EH (cell line): ENCODE results near the gene IFITM10.
A peak's percentile ranks its signal among the peaks of the same experiment; 100 is the strongest.

Experiments
- DNase-seq: peaks from one replicate; pipeline ENCODE4 v3.0.0-alpha.2; 2015; ENCODE audit warnings: low read depth

The IFITM10 gene

DNA sequence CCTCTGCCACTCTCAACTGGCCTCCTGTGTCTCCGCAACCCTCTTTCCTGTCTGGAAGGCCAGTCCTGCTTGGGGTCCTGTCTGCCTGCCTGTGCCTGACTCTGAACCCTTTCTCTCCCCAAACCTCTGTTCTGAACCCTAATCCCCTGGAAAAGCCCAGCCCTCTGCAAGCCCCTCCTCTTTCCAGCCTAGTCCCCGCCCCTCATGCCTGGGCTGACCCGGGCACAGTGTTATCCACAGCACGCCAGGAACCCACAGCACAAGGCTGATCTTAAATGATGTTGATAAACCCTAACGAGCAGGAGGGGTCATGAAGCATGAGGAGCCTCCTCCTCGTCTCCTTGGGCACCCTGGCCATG is at the start of gene IFITM10:
Gene IFITM10 (minus strand): TSS at position 115 of the 359 bp plus-strand sequence. CDS start 153 bp downstream, outside the sequence.
- DNase-seq = peak; percentile 19

DNA sequence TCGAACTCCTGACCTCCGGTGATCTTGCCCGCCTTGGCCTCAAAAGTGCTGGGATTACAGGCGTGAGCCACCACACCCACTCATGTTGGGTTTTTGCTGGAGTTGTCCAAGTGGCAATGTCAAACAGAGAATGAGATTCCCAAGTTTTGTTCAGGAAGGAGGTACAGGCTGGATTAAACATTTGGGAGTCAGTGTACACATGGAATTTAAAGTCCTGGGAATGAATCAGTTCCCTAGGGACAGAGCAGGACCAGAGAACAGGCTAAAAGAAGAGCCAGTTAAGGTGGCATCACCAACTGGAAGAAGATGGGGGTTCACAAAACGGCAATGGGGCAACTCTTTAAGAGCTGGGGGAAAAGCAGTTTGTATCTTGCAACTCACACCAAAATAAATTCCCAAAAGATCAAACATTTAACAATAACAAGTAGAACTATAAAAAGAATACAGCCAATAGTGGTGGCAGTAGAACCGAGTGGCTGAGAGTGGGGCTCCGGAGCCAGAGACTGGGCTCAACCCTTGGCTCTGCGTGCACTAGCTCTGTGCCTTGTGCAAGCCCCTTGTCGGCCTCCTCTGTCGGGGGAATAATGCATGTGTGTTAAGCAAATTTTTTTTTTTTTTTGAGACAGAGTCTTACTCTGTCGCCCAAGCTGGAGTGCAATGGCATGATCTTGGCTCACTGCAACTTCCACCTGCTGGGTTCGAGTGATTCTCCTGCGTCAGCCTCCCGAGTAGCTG is 47.2 kb upstream of the IFITM10 start:
- DNase-seq = no peak

DNA sequence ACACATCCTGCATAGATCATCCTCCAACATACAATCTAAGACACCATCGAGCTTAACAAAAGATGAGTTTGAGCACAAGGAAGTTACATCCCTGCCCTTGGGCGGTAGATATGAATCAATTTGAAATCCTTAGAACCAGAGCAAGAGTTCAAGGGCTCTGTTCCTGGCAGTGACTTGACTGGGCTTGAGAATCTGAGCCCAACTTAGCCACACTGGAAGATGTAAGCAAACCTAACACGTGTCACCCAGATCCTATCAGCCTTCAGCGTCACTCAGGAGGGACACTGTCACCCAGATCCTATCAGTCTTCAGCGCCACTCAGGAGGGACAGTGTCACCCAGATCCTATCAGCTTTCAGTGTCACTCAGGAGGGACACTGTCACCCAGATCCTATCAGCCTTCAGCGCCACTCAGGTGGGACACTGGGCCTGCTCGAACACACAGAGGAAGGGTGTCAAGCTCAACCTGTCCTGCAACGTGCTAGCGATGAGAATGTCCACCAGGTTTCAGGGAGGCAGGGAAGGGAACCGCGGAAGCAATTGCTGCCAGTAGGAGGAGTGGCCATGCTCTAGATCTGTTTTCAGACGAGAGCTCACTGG is 46.1 kb upstream of the IFITM10 start:
- no peak for DNase-seq

DNA sequence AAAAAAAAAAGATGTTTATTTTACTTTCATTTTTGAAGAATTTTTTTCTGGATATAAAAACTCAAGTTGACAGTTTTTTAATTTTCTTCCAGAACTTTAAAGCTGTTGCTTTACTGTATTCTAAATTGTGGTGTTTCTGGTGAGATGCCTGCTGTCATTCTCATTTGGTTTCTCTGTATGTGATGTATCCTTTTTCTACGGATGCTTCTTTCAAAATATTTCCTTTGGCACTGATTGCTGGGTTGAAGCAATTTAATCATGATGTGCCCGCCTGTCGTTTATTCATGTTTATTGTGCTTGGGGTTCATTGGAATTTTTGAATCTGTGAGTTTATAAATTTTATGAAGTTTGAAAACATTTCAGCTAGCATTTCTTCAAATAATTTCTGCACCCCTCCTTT is 42.7 kb upstream of the IFITM10 start:
- peak; percentile 14 for DNase-seq

DNA sequence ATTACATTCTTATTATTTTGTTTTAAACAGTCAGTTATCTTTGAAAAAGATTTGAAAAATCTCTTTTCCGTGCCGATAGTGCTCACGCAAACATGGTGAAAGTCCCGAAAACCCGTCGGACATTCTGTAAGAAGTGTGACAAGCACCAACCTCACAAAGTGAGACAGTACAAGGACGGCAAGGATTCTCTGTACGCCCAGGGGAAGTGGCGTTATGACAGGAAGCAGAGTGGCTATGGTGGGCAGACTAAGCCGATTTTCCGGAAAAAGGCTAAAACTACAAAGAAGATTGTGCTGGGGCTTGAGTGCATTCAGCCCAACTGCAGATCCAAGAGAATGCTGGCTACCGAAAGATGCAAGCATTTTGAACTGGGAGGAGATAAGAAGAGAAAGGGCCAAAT is 42.1 kb upstream of the IFITM10 start:
- no peak for DNase-seq

DNA sequence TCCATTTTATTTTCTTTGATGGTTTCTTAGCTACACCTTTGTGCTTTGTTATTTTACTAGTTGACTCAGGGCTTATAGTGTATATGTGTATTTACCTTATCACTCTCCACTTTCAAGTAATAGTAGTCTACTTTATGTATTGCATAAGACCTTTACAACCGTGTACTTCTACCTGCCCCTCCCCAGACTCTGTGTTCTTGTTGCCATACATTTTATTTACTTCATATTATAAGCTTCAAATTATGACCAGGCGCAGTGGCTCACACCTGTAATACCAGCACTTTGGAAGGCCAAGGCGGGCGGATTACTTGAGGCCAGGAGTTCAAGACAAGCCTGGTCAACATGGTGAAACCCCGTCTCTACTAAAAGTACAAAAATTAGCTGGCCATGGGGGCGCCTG is 41.5 kb upstream of the IFITM10 start:
- no peak for DNase-seq

DNA sequence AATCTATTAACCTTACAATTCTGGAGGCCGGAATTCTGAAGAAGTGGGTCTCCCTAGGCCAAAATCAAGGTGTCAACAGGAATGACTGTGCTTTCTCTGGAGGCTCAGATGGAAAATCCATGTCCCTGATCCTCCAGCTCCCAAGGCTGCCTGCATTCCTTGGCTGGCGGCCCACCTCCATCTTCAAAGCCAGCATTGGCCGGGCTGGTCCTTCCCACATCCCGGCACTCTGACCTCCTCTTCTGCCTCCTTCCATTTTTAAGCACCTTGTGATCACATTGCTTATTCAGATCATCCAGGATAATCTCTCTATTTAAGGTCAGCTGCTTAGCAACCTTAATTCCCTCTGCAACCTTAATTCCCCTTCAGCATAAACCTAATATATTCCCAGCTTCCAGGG is 36.1 kb upstream of the IFITM10 start:
- no peak for DNase-seq

DNA sequence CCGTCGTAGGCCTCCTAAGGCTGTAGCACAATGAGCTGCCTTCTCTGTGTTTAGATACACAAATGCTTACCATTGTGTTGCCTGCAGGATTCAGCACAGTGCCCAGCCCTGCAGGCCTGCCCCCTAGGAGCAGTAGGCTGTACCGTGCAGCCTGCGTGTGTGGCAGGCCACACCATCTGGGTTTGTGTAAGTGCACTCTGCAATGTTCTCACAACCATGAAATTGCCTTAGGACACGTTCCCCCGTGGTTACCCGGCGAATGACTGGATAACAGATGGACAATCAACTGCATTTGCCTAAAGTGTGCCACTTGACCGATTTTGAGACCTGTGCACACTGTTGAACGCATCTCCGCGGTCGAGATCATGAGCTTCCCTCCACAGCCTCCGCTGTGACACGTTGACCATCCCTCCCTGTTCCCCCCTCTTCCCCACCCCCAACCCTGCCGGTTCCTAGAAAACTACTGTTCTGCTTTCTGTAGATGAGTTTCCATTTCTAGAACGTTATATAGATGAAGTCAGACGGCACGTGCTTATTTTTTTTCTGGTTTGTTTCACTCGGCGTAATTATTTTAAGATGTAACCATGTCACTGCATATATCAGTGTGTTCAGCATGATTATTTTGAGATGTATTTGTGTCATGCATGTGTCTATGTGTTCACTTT is 35.5 kb upstream of the IFITM10 start:
- peak; percentile 30 for DNase-seq

DNA sequence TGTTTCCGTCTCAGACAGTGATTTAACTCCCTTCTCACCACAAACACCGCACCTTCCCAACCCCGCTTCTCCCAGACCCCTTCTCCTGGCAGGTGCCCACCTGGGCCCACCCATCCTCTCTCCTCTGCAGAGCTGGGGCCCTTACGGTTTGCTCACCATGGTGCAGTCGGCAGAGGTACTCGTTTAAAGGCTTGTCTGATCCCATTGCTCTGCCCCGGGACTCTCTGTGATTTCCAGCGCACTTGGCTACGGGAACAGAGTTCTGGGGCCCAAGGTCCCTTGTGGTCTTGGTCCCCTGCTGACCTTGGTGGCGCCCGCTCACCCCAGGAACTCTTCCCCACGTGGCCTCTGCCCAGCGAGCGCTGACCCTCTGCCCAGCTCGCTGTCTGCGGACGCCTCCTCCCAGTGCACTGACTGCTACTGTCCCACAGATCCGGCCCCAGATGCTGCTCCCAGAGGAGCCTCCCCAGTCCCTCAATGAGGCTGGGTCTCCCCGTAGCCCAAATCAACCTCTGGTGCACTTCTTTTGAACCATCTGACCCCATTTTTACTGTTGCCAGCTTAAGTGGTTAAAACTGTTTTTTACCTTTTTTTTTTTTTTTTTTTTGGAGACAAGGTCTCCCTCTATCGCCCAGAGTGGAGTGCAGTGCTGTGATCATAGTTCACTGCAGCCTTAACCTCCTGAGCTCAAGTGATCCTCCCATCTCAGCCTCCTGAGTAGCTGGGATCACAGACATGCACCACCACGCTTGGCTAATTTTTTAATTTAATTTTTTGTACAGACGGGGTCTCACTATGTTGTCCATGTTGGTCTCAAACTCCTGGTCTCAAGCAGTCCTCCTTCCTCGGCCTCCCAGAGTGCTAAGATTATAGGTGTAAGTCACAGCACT is 34.6 kb upstream of the IFITM10 start:
- DNase-seq = no peak

DNA sequence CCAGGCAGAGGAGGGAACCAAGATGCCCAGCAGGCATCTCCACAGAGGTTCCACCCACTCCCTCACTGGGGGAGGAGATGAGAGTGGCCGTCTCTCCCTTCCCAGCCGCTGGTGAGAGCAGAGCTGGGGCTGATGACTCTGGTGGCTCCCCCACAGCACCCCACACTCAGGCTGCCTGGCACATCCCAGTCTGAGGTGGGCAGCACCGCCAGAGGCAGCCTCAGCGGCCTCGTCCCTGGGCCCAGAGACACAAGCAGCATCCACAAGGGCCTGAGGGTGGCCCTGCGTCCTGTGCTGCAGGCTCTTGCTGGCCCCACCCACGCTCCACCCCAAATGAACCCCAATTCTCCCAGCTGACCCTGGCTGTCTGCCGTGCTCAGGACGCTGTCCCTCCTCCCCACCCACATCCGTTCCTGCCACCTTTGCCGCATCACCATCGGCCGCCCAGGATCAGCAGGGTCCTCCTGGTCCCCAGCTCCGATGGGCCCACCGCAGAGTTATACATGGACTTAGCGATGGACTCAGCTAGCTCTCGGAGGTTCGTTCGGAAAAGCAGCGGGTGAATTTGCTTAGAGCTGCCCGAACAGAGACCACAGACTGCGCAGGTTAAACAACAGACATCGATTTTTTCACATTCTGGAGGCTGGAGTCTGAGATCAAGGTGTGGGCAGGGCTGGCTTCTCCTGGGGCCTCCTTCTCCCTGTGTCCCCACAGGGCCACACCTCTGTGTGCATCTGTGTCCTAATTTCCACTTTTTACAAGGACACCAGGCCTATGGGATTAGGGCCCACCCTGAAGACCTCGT is 33.5 kb upstream of the IFITM10 start:
- no peak for DNase-seq

DNA sequence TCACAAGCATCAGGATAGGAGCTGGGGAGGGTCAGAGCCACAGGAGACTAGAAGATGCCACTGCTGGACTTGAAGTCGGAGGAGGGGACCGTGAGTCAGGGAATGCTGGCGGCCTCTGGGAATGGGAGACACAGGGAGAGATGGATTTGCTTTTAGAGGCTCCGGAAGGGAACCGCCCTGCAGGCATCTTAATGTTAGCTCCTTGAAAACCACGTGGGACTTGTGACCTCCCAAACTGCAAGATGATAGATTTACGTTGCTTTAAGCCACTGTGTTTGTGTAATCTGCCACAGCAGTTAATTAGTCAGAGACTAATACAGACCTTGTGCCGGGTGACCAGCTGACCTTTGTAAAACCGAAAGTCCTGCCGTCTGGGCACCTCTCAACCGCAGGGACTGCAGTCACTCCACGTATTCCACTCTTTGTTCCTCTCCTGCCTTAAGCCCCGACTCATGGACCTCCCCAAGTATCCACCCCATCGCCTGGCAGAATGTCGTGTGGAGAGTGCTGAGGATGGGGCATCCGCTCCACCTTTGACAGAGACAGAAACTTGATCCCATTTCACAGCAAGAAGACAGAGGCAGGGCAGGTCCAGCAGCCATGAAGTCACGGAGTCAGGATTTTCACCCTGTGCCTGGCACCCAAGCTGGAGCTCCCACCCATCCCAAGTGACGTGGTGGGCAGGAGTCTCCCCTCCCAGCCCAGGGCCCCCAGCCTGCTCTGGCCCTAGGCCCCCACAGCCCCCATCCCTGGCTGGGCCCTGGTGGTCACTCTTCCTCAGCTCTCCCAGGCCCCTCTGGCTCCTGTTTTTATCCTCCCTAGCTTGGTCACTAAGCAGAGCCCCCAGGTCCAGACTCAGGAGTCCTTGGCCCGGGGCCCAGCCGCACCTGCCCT is 32.7 kb upstream of the IFITM10 start:
- peak; percentile 73 for DNase-seq

DNA sequence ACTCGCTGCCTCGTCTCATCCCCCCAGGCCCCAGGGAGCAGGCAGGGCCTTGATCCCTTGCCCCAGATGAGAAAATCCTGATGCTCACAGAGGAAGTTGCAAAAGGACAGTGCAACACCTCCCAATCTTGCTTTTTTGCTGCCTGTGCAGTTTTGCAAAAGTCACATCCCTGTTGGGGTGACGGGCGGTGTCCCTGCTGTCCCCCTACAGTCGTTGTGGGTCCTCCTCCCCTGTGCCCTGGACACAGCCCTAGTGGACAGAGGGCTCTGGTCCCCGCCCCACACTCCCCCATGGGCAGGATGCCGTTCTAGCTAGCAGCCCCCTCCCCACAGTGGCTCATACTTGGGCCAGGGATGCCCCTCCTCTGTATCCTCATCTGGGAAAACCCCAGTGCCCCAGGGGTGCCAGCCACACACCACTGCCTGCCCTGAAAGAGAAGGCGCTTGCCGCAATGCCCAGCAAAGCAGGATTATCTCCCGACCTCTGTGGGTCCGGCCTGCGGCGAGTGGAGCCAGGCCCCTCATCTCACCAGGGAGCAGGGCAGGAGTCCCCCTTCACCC is 31.7 kb upstream of the IFITM10 start:
- DNase-seq = no peak

DNA sequence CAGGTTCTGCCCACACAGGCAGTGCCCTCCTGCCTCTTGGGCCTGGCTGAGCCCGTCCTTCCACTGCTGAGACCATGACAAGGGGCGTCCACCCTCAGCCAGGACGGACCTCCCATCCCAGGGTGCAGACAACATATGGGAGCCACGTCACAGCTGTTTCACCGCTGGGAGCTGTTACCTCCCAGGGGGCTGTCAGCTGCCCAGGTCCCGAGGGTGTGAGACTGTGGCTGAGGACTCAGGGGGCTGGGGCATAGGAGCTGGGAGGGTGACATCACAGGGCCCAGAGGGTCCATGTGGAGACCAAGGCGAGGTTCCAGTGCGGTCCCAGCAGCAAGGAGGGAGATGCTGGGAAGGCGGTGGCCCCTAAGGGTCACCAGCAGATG is 31.2 kb upstream of the IFITM10 start:
- no peak for DNase-seq

DNA sequence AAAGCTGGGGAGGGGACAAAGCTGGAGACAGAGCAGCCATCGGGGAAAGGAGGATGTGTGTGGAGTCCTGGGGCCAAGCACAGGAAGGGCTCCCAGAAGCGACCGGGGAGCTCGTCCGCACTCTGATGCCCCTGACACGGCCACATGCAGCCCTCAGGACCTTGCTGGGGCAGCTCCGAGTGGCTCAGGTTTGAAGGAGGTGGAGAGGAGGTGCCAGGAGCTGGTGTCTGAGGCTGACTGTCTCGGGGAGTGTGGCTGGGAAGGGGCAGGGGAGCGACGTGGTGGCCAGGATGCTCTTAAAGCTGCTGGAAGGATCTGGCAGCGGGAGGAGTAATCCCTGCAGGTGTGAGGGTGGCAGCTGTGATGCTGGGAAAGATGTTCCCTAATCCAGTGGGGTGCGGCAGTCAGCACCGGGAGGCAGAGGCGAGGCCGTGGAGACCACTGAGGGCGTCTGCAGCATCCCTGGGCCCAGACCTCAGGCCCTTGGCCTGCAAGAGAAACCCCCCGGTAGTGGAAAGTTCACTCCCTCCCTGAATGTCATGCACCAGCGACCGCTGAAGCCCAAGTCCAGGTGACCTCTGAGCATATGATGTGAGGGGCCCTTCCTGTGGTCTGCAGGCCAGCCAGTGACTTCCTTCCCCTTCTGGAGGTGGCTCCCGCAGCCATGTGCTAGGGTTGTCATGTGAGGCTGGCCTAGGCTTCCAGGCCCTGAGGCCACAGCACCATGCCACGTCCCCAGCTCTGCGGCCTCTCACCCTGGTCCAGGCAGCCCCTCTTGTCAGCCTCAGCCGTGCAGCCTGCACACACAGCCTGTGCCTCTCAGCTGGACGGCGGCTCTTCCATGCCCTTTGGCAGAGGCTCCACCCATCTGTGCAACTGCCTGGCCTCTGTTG is 30.6 kb upstream of the IFITM10 start:
- no peak for DNase-seq

DNA sequence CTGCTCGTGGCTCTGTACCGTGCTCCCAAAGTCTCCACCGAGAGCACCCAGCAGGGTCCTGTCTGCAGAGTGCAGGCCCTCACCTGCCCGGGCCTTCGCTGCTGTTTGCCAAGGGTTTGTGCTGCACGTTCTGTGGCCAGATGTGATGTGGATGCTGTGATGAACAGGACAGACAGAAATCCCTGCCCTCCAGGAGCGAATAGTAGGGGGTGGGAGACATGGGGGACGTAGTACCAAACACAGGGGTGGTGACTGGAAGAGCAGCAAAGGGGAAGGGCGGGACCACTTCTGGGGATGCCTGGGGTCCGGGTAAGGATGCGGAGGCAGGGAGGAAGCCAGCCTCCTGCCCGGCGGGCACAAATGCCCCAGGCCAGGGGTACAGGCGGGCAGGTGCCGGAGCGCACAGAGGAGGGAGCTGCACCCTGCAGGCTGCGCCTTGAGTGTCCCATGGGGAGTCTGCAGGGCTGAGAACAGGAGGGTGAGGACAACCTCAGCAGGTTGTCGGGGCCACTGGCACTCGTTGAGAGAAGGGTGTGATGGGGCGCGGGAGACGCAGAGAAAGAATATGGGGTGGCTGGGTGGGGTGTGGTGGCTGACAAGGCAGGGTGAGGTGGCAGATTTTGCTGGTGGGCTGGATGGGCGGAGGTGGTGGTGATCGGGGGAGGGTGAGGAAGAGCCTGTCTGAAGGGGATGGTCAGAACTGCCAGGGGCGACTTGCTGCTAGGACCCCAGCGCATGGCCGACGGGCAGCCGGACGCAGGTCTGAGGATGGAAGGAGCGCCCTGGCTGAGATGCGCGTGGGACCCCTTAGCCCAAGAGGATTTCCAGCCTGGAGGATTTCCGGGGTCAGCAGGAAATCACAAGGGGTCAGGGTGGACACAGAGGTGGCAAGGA is 29.7 kb upstream of the IFITM10 start:
- DNase-seq = no peak

DNA sequence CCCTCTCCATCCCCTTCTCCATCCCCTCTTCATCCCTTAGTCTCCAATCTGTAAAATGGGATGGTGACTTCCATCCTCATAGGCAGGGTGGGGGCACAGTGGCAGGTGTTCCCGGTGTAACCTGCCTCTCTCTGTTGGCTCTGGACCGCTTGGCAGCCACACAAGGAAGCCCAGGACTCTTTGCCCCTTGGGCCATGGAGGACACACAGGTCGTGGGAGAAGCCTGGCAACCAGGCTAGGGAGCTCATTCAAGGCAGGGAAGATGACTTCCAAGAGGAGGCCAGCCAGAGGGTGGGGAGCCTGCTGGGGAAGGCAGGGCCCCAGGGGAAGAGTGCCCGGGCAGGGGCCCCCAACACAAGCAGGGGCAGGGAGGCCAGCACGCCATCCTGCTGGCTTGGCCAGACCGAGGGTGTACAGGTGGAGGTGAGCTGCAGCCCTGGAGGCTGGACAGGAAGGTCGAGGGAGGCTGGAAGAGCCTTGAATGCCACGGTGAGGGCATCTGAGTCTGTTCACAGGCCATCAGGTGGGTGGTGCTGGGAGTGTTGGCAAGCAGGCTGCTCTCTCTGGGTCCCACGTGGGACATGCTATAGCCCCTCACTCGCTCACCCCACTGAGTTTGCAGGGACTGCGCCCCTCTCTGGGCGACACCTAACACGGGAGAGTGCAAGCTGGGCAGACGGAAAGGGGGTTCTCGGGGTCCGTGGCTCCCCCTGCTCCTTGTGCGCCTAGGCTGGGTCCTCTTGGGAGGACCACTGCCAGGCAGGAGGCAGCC is 28.8 kb upstream of the IFITM10 start:
- no peak for DNase-seq

DNA sequence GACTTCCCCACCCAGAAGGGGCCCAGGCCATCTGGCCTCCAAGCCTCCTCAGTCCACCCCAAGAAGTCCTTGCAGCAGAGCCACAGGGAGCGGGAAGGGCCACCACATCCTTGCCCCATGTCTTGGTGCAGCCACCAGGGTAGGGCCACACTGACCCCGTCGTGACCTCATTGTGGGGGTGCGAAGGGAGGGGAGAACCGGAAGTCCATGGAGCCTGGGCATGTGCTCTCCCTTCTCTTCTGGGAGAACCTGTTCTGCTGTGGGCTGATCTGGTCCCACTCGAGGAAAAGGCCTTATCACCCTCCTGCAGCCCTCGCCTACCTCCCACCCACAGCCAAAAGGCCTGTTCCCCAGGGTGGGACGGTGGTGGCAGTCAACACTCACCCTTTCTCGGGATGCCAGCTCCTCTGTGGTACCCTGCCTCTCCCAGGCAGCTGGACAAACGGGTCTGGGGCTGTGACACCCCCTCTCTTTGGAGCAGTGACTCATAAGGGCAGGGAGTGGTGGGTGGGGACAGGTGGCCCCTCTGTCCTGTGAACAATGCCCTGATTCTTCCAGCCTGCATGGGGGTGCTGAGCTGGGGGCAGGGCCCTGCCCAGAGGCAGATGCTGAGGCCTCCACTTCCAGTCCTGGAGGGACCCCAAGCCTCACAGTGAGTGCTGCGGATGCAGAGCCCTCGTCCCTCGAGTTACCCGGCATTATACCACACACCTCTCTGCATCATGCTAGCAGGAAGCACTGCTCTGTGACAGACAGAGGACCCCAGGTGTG is 27.9 kb upstream of the IFITM10 start:
- DNase-seq = no peak
